WTC11 (cell line): ENCODE data around the gene OGFOD2. TPM values are rescaled to one million over a fixed set of nuclear protein-coding genes. Genes with fewer than 3 reads are reported as not detected.

Experiments
- ATAC-seq: fragments of 200-7000 bp; cut with Tn5 transposase; 2 replicates; pipeline ENCODE4 v1.10.0; 2021; ENCODE audit warnings: mild to moderate bottlenecking, moderate library complexity
- CTCF ChIA-PET: fragments of 300-600 bp; sonication (Branson Sonifier 250); formaldehyde crosslinking; loops from one replicate; lab custom pipeline; 2021; ENCODE audit warnings: antibody characterized with exemption; lab: Charles Lee
- POLR2A ChIA-PET: fragments of 350-600 bp; sonication (Branson Sonifier 250); formaldehyde crosslinking; loops from one replicate; lab custom pipeline; 2021; ENCODE audit warnings: antibody characterized with exemption; lab: Charles Lee
- DNase-seq: peaks from one replicate; pipeline ENCODE4 v3.0.0; 2021; ENCODE audit warnings: low spot score
- H3K27ac Mint-ChIP-seq: 2 replicates; pipeline ENCODE4 v1.8.0; 2021; ENCODE audit warnings: mixed read lengths
- H3K27me3 Mint-ChIP-seq: 2 replicates; pipeline ENCODE4 v1.8.0; 2021; ENCODE audit warnings: low read depth, mild to moderate bottlenecking, moderate library complexity, mixed read lengths
- H3K36me3 Mint-ChIP-seq: 2 replicates; pipeline ENCODE4 v1.8.0; 2021; ENCODE audit warnings: mixed read lengths
- H3K4me1 Mint-ChIP-seq: 2 replicates; pipeline ENCODE4 v1.8.0; 2022; ENCODE audit warnings: mixed read lengths
- H3K4me3 Mint-ChIP-seq: 2 replicates; pipeline ENCODE4 v1.8.0; 2021; ENCODE audit warnings: mild to moderate bottlenecking, moderate library complexity, mixed read lengths
- H3K9me3 Mint-ChIP-seq: 2 replicates; pipeline ENCODE4 v1.8.0; 2021; ENCODE audit warnings: mixed read lengths
- CREB1 ChIP-seq: sonication (generic); formaldehyde crosslinking; IDR thresholded peaks from 2 replicates; pipeline ENCODE4 v1.8.0; 2023; ENCODE audit warnings: mild to moderate bottlenecking, missing genetic modification reagents
- FOXK1 ChIP-seq: sonication (generic); formaldehyde crosslinking; IDR thresholded peaks from 2 replicates; pipeline ENCODE4 v1.8.0; 2022; ENCODE audit warnings: mild to moderate bottlenecking, moderate library complexity, missing genetic modification reagents
- JUN ChIP-seq: sonication (generic); formaldehyde crosslinking; IDR thresholded peaks from 2 replicates; pipeline ENCODE4 v1.8.0; 2023; ENCODE audit warnings: mild to moderate bottlenecking, missing genetic modification reagents
- NFATC4 ChIP-seq: fragments of 250-450 bp; sonication (Bioruptor Pico); IDR thresholded peaks from 2 replicates; pipeline ENCODE4 v1.9.0; 2021; ENCODE audit warnings: mild to moderate bottlenecking
- NR2C2 ChIP-seq: sonication (generic); formaldehyde crosslinking; IDR thresholded peaks from 2 replicates; pipeline ENCODE4 v1.8.0; 2022; ENCODE audit warnings: mild to moderate bottlenecking, missing genetic modification reagents
- TEAD4 ChIP-seq: sonication (generic); formaldehyde crosslinking; IDR thresholded peaks from 2 replicates; pipeline ENCODE4 v1.8.0; 2022; ENCODE audit warnings: mild to moderate bottlenecking, missing genetic modification reagents
- total RNA-seq: library from RNA; stranded (reverse); gene quantifications from 3 replicates; pipeline ENCODE4 v1.2.3, GENCODE V29; 2021
- TF ChIP-seq, protein P1 (sequence below): fragments of 250-450 bp; sonication (Bioruptor Pico); IDR thresholded peaks from 2 replicates; pipeline ENCODE4 v1.9.0; 2021; ENCODE audit warnings: mild to moderate bottlenecking
- TF ChIP-seq, protein P2 (sequence below): sonication (generic); formaldehyde crosslinking; IDR thresholded peaks from 2 replicates; pipeline ENCODE4 v1.8.1; 2023; ENCODE audit warnings: mild to moderate bottlenecking, missing genetic modification reagents, borderline replicate concordance
- TF ChIP-seq, protein P3 (sequence below): sonication (generic); formaldehyde crosslinking; IDR thresholded peaks from 2 replicates; pipeline ENCODE4 v1.8.1; 2022; ENCODE audit warnings: mild to moderate bottlenecking, missing genetic modification reagents, moderate library complexity, borderline replicate concordance
- TF ChIP-seq, protein P4 (sequence below): fragments of 250-450 bp; sonication (Bioruptor Pico); IDR thresholded peaks from 2 replicates; pipeline ENCODE4 v1.9.0; 2021; ENCODE audit warnings: moderate library complexity, mild to moderate bottlenecking, inconsistent platforms, borderline replicate concordance
- TF ChIP-seq, protein P5 (sequence below): sonication (generic); formaldehyde crosslinking; IDR thresholded peaks from 2 replicates; pipeline ENCODE4 v1.8.1; 2022; ENCODE audit warnings: missing genetic modification reagents, borderline replicate concordance
- TF ChIP-seq, protein P6 (sequence below): sonication (generic); formaldehyde crosslinking; IDR thresholded peaks from 2 replicates; pipeline ENCODE4 v1.8.1; 2023; ENCODE audit warnings: mild to moderate bottlenecking, missing genetic modification reagents, moderate library complexity

Gene OGFOD2
- total RNA-seq, 1 experiment from 2014 or later = 28.1 TPM

DNA sequence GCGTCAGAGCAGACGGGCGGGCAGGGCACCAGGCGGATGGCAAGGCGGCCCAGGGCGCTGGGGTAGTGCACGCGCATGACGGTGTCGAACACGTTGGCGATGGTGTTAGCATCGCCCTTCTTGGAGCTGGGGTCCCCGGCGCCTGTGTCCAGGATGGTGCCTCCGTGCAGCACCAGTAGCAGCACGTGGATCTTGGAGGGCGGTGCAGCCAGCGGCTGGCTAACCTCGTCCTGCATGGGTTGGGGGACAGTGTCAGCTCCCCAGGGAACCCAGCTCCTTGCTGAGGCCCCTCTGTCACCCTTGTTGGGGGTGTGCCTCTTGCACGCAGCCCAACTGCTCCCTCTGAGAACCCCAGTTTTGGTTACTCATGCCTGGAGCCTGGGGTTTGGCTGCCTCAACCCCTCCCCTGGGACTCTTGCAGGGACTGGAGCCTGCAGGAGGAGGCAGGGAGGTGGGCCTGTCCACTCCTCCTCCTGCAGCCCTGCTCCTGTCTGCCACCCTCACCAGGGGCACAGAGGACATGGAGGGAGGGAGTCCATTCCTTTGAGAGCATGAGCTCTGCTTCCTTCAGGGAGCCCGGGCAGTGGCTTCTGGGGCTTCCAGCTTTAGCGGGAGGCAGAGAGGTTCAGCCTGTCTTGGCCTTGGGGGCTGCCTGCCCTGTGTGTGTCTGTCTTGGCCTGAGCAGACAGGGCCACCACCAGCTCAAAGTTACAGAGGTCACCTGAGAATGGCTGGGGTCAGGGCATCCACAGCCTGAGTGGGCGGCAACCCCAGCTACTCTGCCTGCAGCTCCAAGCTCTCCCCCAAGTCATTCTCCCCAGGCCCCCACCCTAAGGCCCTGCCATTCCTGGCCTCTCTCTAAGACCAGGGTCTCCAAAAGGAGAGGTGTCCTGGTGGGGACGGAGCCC is 22.6 kb downstream of the OGFOD2 start:
- no peak overlapping the region for H3K27ac Mint-ChIP-seq
- POLR2A ChIA-PET = no interaction called here
- H3K27me3 Mint-ChIP-seq = no peaks in the 10 kb centered on the region
- CTCF ChIA-PET = interaction anchor here (1.8 kb wide), 1 partner anchor 46 kb away, joined by 6 read pairs; no protein-coding TSS in a partner anchor
- H3K36me3 Mint-ChIP-seq = no peaks in the 10 kb centered on the region
- TF ChIP-seq NR2C2 (CRISPR knock-in tag) = no peak
- no peak for TF ChIP-seq FOXK1 (CRISPR knock-in tag)
- TF ChIP-seq, protein P1, sequence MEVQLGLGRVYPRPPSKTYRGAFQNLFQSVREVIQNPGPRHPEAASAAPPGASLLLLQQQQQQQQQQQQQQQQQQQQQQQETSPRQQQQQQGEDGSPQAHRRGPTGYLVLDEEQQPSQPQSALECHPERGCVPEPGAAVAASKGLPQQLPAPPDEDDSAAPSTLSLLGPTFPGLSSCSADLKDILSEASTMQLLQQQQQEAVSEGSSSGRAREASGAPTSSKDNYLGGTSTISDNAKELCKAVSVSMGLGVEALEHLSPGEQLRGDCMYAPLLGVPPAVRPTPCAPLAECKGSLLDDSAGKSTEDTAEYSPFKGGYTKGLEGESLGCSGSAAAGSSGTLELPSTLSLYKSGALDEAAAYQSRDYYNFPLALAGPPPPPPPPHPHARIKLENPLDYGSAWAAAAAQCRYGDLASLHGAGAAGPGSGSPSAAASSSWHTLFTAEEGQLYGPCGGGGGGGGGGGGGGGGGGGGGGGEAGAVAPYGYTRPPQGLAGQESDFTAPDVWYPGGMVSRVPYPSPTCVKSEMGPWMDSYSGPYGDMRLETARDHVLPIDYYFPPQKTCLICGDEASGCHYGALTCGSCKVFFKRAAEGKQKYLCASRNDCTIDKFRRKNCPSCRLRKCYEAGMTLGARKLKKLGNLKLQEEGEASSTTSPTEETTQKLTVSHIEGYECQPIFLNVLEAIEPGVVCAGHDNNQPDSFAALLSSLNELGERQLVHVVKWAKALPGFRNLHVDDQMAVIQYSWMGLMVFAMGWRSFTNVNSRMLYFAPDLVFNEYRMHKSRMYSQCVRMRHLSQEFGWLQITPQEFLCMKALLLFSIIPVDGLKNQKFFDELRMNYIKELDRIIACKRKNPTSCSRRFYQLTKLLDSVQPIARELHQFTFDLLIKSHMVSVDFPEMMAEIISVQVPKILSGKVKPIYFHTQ (CRISPR knock-in tag) = no peak
- TF ChIP-seq, protein P2, sequence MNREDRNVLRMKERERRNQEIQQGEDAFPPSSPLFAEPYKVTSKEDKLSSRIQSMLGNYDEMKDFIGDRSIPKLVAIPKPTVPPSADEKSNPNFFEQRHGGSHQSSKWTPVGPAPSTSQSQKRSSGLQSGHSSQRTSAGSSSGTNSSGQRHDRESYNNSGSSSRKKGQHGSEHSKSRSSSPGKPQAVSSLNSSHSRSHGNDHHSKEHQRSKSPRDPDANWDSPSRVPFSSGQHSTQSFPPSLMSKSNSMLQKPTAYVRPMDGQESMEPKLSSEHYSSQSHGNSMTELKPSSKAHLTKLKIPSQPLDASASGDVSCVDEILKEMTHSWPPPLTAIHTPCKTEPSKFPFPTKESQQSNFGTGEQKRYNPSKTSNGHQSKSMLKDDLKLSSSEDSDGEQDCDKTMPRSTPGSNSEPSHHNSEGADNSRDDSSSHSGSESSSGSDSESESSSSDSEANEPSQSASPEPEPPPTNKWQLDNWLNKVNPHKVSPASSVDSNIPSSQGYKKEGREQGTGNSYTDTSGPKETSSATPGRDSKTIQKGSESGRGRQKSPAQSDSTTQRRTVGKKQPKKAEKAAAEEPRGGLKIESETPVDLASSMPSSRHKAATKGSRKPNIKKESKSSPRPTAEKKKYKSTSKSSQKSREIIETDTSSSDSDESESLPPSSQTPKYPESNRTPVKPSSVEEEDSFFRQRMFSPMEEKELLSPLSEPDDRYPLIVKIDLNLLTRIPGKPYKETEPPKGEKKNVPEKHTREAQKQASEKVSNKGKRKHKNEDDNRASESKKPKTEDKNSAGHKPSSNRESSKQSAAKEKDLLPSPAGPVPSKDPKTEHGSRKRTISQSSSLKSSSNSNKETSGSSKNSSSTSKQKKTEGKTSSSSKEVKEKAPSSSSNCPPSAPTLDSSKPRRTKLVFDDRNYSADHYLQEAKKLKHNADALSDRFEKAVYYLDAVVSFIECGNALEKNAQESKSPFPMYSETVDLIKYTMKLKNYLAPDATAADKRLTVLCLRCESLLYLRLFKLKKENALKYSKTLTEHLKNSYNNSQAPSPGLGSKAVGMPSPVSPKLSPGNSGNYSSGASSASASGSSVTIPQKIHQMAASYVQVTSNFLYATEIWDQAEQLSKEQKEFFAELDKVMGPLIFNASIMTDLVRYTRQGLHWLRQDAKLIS (CRISPR knock-in tag) = no peak
- TF ChIP-seq CREB1 (CRISPR knock-in tag) = no peak
- TF ChIP-seq, protein P3, sequence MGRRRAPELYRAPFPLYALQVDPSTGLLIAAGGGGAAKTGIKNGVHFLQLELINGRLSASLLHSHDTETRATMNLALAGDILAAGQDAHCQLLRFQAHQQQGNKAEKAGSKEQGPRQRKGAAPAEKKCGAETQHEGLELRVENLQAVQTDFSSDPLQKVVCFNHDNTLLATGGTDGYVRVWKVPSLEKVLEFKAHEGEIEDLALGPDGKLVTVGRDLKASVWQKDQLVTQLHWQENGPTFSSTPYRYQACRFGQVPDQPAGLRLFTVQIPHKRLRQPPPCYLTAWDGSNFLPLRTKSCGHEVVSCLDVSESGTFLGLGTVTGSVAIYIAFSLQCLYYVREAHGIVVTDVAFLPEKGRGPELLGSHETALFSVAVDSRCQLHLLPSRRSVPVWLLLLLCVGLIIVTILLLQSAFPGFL (CRISPR knock-in tag) = no peak
- no peak for TF ChIP-seq NFATC4 (CRISPR knock-in tag)
- no peak for TF ChIP-seq TEAD4 (CRISPR knock-in tag)
- TF ChIP-seq, protein P4, sequence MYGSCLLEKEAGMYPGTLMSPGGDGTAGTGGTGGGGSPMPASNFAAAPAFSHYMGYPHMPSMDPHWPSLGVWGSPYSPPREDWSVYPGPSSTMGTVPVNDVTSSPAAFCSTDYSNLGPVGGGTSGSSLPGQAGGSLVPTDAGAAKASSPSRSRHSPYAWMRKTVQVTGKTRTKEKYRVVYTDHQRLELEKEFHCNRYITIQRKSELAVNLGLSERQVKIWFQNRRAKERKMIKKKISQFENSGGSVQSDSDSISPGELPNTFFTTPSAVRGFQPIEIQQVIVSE (CRISPR knock-in tag) = no peak
- TF ChIP-seq, protein P5, sequence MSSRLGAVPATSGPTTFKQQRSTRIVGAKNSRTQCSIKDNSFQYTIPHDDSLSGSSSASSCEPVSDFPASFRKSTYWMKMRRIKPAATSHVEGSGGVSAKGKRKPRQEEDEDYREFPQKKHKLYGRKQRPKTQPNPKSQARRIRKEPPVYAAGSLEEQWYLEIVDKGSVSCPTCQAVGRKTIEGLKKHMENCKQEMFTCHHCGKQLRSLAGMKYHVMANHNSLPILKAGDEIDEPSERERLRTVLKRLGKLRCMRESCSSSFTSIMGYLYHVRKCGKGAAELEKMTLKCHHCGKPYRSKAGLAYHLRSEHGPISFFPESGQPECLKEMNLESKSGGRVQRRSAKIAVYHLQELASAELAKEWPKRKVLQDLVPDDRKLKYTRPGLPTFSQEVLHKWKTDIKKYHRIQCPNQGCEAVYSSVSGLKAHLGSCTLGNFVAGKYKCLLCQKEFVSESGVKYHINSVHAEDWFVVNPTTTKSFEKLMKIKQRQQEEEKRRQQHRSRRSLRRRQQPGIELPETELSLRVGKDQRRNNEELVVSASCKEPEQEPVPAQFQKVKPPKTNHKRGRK (CRISPR knock-in tag) = no peak
- TF ChIP-seq, protein P6, sequence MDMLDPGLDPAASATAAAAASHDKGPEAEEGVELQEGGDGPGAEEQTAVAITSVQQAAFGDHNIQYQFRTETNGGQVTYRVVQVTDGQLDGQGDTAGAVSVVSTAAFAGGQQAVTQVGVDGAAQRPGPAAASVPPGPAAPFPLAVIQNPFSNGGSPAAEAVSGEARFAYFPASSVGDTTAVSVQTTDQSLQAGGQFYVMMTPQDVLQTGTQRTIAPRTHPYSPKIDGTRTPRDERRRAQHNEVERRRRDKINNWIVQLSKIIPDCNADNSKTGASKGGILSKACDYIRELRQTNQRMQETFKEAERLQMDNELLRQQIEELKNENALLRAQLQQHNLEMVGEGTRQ (CRISPR knock-in tag) = no peak
- H3K9me3 Mint-ChIP-seq = no peaks in the 10 kb centered on the region
- no peak overlapping the region for H3K4me3 Mint-ChIP-seq
- H3K4me1 Mint-ChIP-seq = no peaks in the 10 kb centered on the region
- DNase-seq (no peak), ATAC-seq (no peak)

DNA sequence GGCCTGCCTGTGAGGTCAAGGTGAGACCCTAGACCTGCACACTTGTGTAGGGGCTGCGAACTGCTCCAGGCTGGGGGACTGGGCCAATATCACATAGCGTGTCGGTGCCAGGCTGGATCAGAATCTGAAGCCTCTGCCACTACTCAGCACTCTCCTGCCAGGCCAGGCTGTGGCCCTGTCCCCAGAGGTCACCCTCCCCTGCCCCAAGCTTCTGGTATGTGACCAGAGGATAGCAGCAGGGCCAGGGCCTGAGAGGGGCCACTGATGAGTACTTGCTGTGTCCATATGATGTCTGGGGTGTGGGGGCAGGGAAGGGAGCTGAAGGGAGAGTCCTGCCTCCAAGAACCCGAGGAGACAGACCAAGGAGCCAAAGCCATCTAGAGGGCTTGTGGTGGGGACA is 23.3 kb downstream of the OGFOD2 start:
- DNase-seq = no peak
- no peak overlapping the region for H3K27ac Mint-ChIP-seq
- ChIA-PET POLR2A (no interaction called here), CTCF (interaction anchor here (1.8 kb wide), 1 partner anchor 45 kb away, joined by 6 read pairs; no protein-coding TSS in a partner anchor)
- ATAC-seq = no peak
- no peak for TF ChIP-seq JUN (CRISPR knock-in tag)
- H3K27me3 Mint-ChIP-seq = no peaks in the 10 kb centered on the region
- H3K36me3 Mint-ChIP-seq = no peaks in the 10 kb centered on the region
- no peaks in the 10 kb centered on the region for H3K9me3 Mint-ChIP-seq
- no peaks in the 10 kb centered on the region for H3K4me1 Mint-ChIP-seq
- no peak overlapping the region for H3K4me3 Mint-ChIP-seq
